Pancreas (tissue), 10 donors: ENCODE measurements around the gene TERT. TPM values are rescaled to one million over a fixed set of nuclear protein-coding genes. Genes with fewer than 3 reads are reported as not detected.
"Not testable (repeated sequence)": the region's sequence is repeated elsewhere in the genome, so short reads cannot be mapped to it uniquely, and the experiment has no call there.

Experiments
- ATAC-seq, 4 donors: fragments of 200-7000 bp; cut with Tn5 transposase; one replicate each; pipeline versions ENCODE4 v1.8.0 to v1.9.1; 2020; ENCODE audit warnings: mild to moderate bottlenecking in 4 of 4, moderate library complexity in 4 of 4
- DNase-seq, 6 donors: peaks; one replicate each; pipeline ENCODE4 v3.0.0-alpha.2; 2020
- FAIRE-seq: peaks from 2 replicates; lab custom pipeline; 2012; peaks lifted over from hg19 to GRCh38; lab: Jason Lieb, UNC
- H3K27ac ChIP-seq, 4 donors: fragments of 200-600 bp; sonication (generic); 1 replicate in 3 of 4; 2 replicates in 1 of 4; pipeline versions ENCODE4 v1.5.0 to v1.8.0; 2020
- H3K27me3 ChIP-seq, 4 donors: fragments of 200-600 bp; one replicate each; pipeline ENCODE4 v1.8.0; 2021
- H3K36me3 ChIP-seq, 3 donors: fragments of 200-600 bp; sonication (generic) in 1 of 3; one replicate each; pipeline versions ENCODE4 v1.5.0 to v1.8.0; 2020 to 2021
- H3K4me1 ChIP-seq, 3 donors: fragments of 200-600 bp; one replicate each; pipeline ENCODE4 v1.8.0; 2021
- H3K4me3 ChIP-seq, 4 donors: fragments of 200-600 bp; sonication (generic) in 2 of 4; one replicate each; pipeline versions ENCODE4 v1.5.0 to v1.8.0; 2020 to 2021
- H3K9me3 ChIP-seq, 4 donors: fragments of 200-600 bp; one replicate each; pipeline ENCODE4 v1.8.0; 2021
- CTCF ChIP-seq, 4 donors: fragments of 200-600 bp; sonication (generic) in 3 of 4; IDR thresholded peaks; one replicate each; pipeline versions ENCODE4 v1.5.0 to v1.8.0; 2021; ENCODE audit warnings: antibody characterized with exemption in 4 of 4
- WGBS, 2 donors: extraction: QIAGEN DNeasy Blood & Tissue Kit; methylation state at CpG; one replicate each; pipeline ENCODE4 v1.1.7; 2013; 5-methylcytosine and 5-hydroxymethylcytosine counted together
- intact Hi-C, 3 donors: fragments of 100-400 bp; cut with DNase I; formaldehyde crosslinking; loops; one replicate each; pipeline versions ENCODE4 v1.11.1 to v1.14.2; 2022
- polyA plus RNA-seq, 2 donors: library from polyadenylated mRNA; stranded (reverse); fragments of 200-250 nt; gene quantifications; one replicate each; pipeline ENCODE4 v1.2.3, GENCODE V29; 2013
- total RNA-seq, 6 donors: library from RNA; stranded (reverse); fragmentation: NEBNext Ultra II Directional in 4 of 6; extraction: Animal tissue kit (Norgen Biotek cat#: 25700) in 4 of 6; gene quantifications; one replicate each; pipeline versions ENCODE4 v1.2.1 to v1.2.4, GENCODE V29; 2021 to 2023
- donor health status: healthy with polysubstance abuse.
- donor health status: DM: no; HTN: no; CAD: no; lungs with moderate emphysema.
- donor health status: DM: no; HTN: no; CAD: no.
- donor health status: control.
- donor health status: control.
- donor health status: Bipolar disorder and iron deficiency.
- donor health status: DM: yes; HTN: yes; CAD: no.
- donor health status: DM: no; HTN: no; CAD: no.
- donor health status: DM: no; HTN: no; CAD: no.
- donor health status: DM: yes; HTN: yes; CAD: no.

The TERT gene
- total and polyA plus RNA-seq, 8 donors, result 0.06 to 0.28 (median 0.25) TPM; not detected in 5

- DNase-seq (peak in 2 of 6 donors; percentile 35 to 41), ATAC-seq (no peak)
- 78 to 90% methylated on average over 37 of the region's 37 CpGs for WGBS, 2 donors
Measured at GRCh38 chr5:1288439-1289335, 6.2 kb downstream of the TERT start.

GRCh38 chr5:1285883-1286291 lies 9.0 kb downstream of the TERT start:
- TF ChIP-seq CTCF (IDR thresholded peaks at IDR 0.05), result no peak
- no peak overlapping the region for H3K27ac ChIP-seq
- no peak for FAIRE-seq
- 82 to 87% methylated on average over 25 of the region's 25 CpGs for WGBS, 2 donors
- H3K27me3 ChIP-seq, result no peaks in the 10 kb centered on the region
- no peaks in the 10 kb centered on the region for H3K9me3 ChIP-seq
- ATAC-seq, result no peak
- peak in 2 of 6 donors; percentile 39 to 41 for DNase-seq
- no peak overlapping the region for H3K4me3 ChIP-seq
- intact Hi-C loops, result no loop called here
- H3K36me3 ChIP-seq, result no peaks in the 10 kb centered on the region
- no peaks in the 10 kb centered on the region for H3K4me1 ChIP-seq

More at GRCh38 chr5:1288439-1289335, 6.2 kb downstream of the TERT start:
- TF ChIP-seq CTCF (IDR thresholded peaks at IDR 0.05), result no peak
- Histone ChIP-seq H3K36me3 (no peaks in the 10 kb centered on the region), H3K27ac (no peak overlapping the region), H3K4me3 (no peak overlapping the region), H3K4me1 (no peaks in the 10 kb centered on the region), H3K27me3 (peaks cover 0 to 7% (median 0%) of the 10 kb centered on the region in 4 donors), H3K9me3 (no peaks in the 10 kb centered on the region)
- FAIRE-seq, result no peak
- intact Hi-C loops, result no loop called here

- Histone ChIP-seq H3K9me3 (no peaks in the 10 kb centered on the region), H3K27me3 (no peaks in the 10 kb centered on the region), H3K27ac (no peak overlapping the region), H3K4me3 (no peak overlapping the region), H3K4me1 (no peaks in the 10 kb centered on the region), H3K36me3 (no peaks in the 10 kb centered on the region)
- intact Hi-C loops, result no loop called here
- FAIRE-seq, result no peak
- TF ChIP-seq CTCF (IDR thresholded peaks at IDR 0.05), result no peak
- DNase-seq, result peak in 2 of 6 donors; percentile 36 to 38
- no peak for ATAC-seq
- 71 to 80% methylated on average over 10 to 11 of the region's 12 CpGs for WGBS, 2 donors
Measured at GRCh38 chr5:1285141-1285540, 9.7 kb downstream of the TERT start.

GRCh38 chr5:1284336-1284970 lies 10.4 kb downstream of the TERT start:
- H3K4me1 ChIP-seq, H3K27ac ChIP-seq, H3K9me3 ChIP-seq, H3K27me3 ChIP-seq, FAIRE-seq, H3K4me3 ChIP-seq, ATAC-seq, intact Hi-C loops, H3K36me3 ChIP-seq: not testable (repeated sequence)
- peak in 2 of 6 donors; percentile 35 to 44 for DNase-seq
- WGBS, 2 donors, result 71 to 73% methylated on average over 26 to 27 of the region's 27 CpGs

GRCh38 chr5:1283729-1284041 lies 11.2 kb downstream of the TERT start:
- H3K9me3 ChIP-seq, H3K4me3 ChIP-seq, FAIRE-seq, H3K27ac ChIP-seq, H3K4me1 ChIP-seq, ATAC-seq, H3K36me3 ChIP-seq, H3K27me3 ChIP-seq, intact Hi-C loops: not testable (repeated sequence)
- WGBS, 2 donors, result 70 to 86% methylated on average over 16 of the region's 16 CpGs
- DNase-seq, result peak in 2 of 6 donors; percentile 42 to 46

GRCh38 chr5:1282993-1283728 lies 11.7 kb downstream of the TERT start:
- WGBS, 2 donors, result 77 to 83% methylated on average over 40 of the region's 40 CpGs
- FAIRE-seq, H3K27ac ChIP-seq, H3K27me3 ChIP-seq, intact Hi-C loops, H3K4me3 ChIP-seq, H3K9me3 ChIP-seq, ATAC-seq, H3K4me1 ChIP-seq, H3K36me3 ChIP-seq: not testable (repeated sequence)
- DNase-seq, result peak in 2 of 6 donors; percentile 30 to 47
